ENCODE measurements around the gene TP53I3. TPM values are rescaled to one million over a fixed set of nuclear protein-coding genes. Genes with fewer than 3 reads are reported as not detected.
"Not testable (repeated sequence)": the region's sequence is repeated elsewhere in the genome, so short reads cannot be mapped to it uniquely, and the experiment has no call there.

Gene TP53I3
- total RNA-seq, 1 donor from 2014 or later: 67.8 TPM

DNA sequence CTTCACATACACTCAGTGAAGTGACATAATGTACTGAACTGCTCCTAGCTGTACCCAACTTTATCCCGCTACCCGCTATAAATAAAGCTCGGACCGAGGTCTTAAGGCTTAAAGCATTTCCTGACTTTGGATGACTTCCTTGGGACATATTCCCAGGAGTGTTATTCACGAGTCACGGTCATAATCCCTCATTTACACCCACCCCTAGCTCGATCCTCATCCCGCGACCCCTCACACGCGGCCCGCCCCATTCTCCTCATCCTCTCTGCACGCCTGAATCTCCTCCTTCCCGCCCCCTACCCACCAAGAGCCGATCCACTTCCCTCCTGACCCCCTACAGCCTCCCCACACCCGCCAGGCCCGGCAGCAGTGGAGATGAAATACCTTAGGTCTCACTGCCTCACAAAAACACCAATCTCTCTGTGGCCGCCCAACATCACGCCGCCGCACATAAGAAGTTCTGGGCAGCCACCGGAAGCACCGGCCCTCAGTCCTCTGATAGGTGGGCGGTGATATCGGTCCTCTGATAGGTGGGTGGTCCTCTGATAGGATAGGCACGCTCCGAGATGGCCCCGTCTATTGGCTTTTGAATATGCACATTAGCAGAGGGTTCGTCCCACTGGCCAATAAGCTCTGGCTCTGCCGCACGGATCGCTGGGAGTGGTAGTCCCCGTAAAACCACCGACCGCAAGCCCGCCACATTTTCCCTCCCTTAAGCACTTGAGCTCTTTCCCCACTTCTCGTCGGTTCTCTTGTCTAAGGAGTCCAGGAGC, 37.5 kb downstream of the TP53I3 start, which contains the start of gene WDCP:
TSS of gene WDCP (minus strand) at position 462 of the 773 bp plus-strand sequence. CDS start 7,897 bp downstream, outside the sequence.
- Mint-ChIP-seq H3K4me3 (ENCODE audit: low read depth) (peak within 1 kb of the TSS; percentile 100), H3K27ac (peak within 1 kb of the TSS; percentile 94), H3K27me3 (no peaks in the 10 kb centered on the region), H3K9me3 (ENCODE audit: low read depth) (no peaks in the 10 kb centered on the region), H3K36me3 (ENCODE audit: insufficient read depth) (peaks cover 1% of the 10 kb centered on the region), H3K4me1 (ENCODE audit: low read depth) (peaks cover 16% of the 10 kb centered on the region)
- DNase-seq (ENCODE audit: low spot score, unreplicated experiment): peak; percentile 79
- TF ChIP-seq, protein P1, sequence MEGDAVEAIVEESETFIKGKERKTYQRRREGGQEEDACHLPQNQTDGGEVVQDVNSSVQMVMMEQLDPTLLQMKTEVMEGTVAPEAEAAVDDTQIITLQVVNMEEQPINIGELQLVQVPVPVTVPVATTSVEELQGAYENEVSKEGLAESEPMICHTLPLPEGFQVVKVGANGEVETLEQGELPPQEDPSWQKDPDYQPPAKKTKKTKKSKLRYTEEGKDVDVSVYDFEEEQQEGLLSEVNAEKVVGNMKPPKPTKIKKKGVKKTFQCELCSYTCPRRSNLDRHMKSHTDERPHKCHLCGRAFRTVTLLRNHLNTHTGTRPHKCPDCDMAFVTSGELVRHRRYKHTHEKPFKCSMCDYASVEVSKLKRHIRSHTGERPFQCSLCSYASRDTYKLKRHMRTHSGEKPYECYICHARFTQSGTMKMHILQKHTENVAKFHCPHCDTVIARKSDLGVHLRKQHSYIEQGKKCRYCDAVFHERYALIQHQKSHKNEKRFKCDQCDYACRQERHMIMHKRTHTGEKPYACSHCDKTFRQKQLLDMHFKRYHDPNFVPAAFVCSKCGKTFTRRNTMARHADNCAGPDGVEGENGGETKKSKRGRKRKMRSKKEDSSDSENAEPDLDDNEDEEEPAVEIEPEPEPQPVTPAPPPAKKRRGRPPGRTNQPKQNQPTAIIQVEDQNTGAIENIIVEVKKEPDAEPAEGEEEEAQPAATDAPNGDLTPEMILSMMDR (IDR thresholded peaks at IDR 0.05; ENCODE audit: unreplicated experiment): no peak

DNA sequence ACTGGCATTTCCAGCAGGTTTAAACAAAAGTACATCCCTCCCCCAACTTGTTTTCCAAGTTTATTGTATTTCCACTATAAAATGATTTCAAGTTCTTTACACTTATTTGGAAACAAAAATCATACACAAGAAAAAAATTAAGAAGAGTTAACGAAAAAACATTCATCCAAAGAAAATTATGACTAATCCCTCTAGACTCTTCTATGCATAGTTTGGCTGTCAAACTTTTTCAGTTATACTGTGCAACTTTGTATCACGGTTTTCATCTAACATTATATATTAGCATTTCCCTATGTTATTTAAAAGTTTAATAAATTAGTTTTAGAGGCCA, 38.1 kb downstream of the TP53I3 start:
- H3K27ac Mint-ChIP-seq: no peak overlapping the region
- peaks cover 16% of the 10 kb centered on the region for H3K4me1 Mint-ChIP-seq (ENCODE audit: low read depth)

DNA sequence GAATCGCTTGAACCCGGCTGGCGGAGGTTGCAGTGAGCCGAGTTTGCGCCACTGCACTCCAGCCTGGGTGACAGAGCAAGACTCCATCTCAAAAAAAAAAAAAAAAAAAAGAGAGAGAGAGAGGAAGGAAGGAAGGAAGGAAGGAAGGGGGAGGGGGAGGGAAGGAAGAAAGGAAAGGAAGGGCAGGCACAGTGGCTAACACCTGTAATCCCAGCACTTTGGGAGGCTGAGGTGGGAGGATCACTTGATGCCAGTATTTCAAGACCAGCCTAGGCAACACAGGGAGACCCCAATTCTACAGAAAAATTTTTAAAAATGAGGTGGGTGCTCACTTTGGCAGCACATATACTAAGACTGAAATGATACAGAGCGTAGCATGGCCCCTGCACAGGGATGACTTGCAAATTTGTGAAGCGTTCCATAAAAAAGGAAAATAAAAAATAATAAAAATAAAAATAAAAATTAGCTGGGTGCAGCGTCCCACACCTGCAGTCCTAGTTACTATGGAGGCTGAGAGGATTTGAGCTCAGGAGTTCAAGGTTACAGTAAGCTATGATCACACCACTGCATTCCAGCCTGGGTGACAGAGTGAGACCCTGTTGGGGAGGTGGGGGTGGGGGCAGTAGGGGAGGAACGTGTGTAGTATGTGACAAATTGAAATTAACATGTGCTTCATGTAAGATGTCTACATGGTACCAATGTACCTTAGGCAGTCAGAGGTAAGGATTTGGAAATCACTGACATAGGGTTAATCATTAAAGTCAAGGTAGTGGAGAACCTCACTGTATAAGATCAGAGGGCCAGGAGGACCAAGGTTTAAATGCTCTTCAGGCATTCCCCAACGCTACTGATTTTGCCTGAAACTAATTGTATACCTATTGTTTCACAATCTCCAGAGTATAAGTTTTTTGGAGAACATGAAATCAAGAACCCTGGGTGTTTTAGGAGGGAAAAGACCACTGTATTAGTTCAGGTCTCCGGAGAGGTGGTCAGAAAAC, 38.8 kb downstream of the TP53I3 start:
- Mint-ChIP-seq H3K36me3 (ENCODE audit: insufficient read depth) (peaks cover 1% of the 10 kb centered on the region), H3K27me3 (no peaks in the 10 kb centered on the region), H3K4me3 (ENCODE audit: low read depth) (peak overlapping the region; percentile 100), H3K27ac (no peak overlapping the region), H3K4me1 (ENCODE audit: low read depth) (peaks cover 16% of the 10 kb centered on the region), H3K9me3 (ENCODE audit: low read depth) (no peaks in the 10 kb centered on the region)
- TF ChIP-seq, protein P1 (IDR thresholded peaks at IDR 0.05; ENCODE audit: unreplicated experiment): no peak
- DNase-seq (ENCODE audit: low spot score, unreplicated experiment): no peak

More for the DNA sequence above, 38.1 kb downstream of the TP53I3 start:
- DNase-seq (ENCODE audit: low spot score, unreplicated experiment): no peak
- TF ChIP-seq, protein P1 (IDR thresholded peaks at IDR 0.05; ENCODE audit: unreplicated experiment): no peak
- H3K36me3 Mint-ChIP-seq (ENCODE audit: insufficient read depth): peaks cover 1% of the 10 kb centered on the region
- H3K27me3 Mint-ChIP-seq: no peaks in the 10 kb centered on the region
- H3K9me3 Mint-ChIP-seq (ENCODE audit: low read depth): no peaks in the 10 kb centered on the region
- peak overlapping the region; percentile 100 for H3K4me3 Mint-ChIP-seq (ENCODE audit: low read depth)

DNA sequence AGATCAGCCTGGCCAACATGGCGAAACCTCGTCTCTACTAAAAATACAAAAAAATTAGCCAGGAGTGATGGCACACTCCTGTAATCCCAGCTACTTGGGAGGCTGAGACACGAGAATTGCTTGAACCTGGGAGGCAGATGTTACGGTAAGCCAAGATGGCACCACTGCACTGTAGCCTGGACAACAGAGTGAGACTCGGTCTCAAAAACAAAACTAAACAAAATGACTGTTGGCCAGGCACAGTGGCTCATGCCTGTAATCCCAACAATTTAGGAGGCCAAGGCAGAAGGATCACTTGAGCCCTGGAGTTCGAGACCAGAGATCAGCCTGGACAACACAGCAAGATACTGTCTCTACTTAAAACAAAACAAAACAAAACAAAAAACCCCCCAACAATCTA, 41.5 kb downstream of the TP53I3 start:
- DNase-seq (ENCODE audit: low spot score, unreplicated experiment); H3K4me3 Mint-ChIP-seq (ENCODE audit: low read depth); H3K36me3 Mint-ChIP-seq (ENCODE audit: insufficient read depth); H3K9me3 Mint-ChIP-seq (ENCODE audit: low read depth); H3K27me3 Mint-ChIP-seq; H3K27ac Mint-ChIP-seq: not testable (repeated sequence)
- H3K4me1 Mint-ChIP-seq (ENCODE audit: low read depth): peaks cover 16% of the 10 kb centered on the region

DNA sequence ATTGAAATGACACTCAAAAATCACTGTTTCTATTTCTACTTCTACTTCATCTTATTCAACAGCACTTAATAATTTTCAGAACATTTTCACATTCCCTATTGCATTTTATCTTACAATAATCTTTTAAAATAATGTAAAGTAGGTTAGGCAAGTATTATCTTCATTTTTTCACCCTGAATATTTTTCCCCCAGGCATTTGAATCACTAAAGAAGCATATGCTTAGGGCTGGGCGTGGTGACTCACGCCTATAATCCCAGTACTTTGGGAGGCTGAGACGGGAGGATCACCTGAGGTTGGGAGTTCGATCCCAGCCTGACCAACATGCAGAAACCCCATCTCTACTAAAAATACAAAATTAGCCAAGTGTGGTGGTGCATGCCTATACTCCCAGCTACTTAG, 44.1 kb downstream of the TP53I3 start:
- Mint-ChIP-seq H3K27me3 (no peaks in the 10 kb centered on the region), H3K4me1 (ENCODE audit: low read depth) (peaks cover 3% of the 10 kb centered on the region), H3K36me3 (ENCODE audit: insufficient read depth) (peaks cover 11% of the 10 kb centered on the region), H3K4me3 (ENCODE audit: low read depth) (no peak overlapping the region), H3K27ac (no peak overlapping the region), H3K9me3 (ENCODE audit: low read depth) (no peaks in the 10 kb centered on the region)
- TF ChIP-seq, protein P1 (IDR thresholded peaks at IDR 0.05; ENCODE audit: unreplicated experiment): no peak
- DNase-seq (ENCODE audit: low spot score, unreplicated experiment): no peak
